ENCODE measurements around the gene RAB30.
"Not testable (repeated sequence)": the region's sequence is repeated elsewhere in the genome, so short reads cannot be mapped to it uniquely, and the experiment has no call there.

The RAB30 gene

GRCh38 chr11:82967381-82967780 is 104.3 kb downstream of the RAB30 start:
- no peak for DNase-seq
- intact Hi-C loops (cut with DNase I), result no loop called here

- intact Hi-C loops (cut with DNase I); DNase-seq: not testable (repeated sequence)
Observed at GRCh38 chr11:82962021-82962420, 109.7 kb downstream of the RAB30 start.

- intact Hi-C loops (cut with DNase I), result no loop called here
- DNase-seq, result no peak
Observed at GRCh38 chr11:82960779-82961143, 110.9 kb downstream of the RAB30 start.

- no peak for DNase-seq
- intact Hi-C loops (cut with DNase I), result no loop called here
Observed at GRCh38 chr11:82959987-82960778, 111.5 kb downstream of the RAB30 start.

GRCh38 chr11:82955736-82956453 is 115.8 kb downstream of the RAB30 start:
- DNase-seq; intact Hi-C loops (cut with DNase I): not testable (repeated sequence)

- DNase-seq; intact Hi-C loops (cut with DNase I): not testable (repeated sequence)
Observed at GRCh38 chr11:82950502-82950901, 121.2 kb downstream of the RAB30 start.

GRCh38 chr11:82949352-82949751 is 122.3 kb downstream of the RAB30 start:
- intact Hi-C loops (cut with DNase I), result no loop called here
- no peak for DNase-seq

GRCh38 chr11:82945682-82946081 is 126.0 kb downstream of the RAB30 start:
- DNase-seq, result peak in 1 of 10 donors; percentile 43
- intact Hi-C loops (cut with DNase I), result no loop called here

- intact Hi-C loops (cut with DNase I); DNase-seq: not testable (repeated sequence)
Observed at GRCh38 chr11:82945041-82945440, 126.7 kb downstream of the RAB30 start.

- DNase-seq, result no peak
- intact Hi-C loops (cut with DNase I), result no loop called here
Observed at GRCh38 chr11:82944198-82944597, 127.5 kb downstream of the RAB30 start.

- intact Hi-C loops (cut with DNase I); DNase-seq: not testable (repeated sequence)
Observed at GRCh38 chr11:82943430-82943829, 128.3 kb downstream of the RAB30 start.

GRCh38 chr11:82942376-82942775 is 129.3 kb downstream of the RAB30 start:
- intact Hi-C loops (cut with DNase I), result no loop called here
- peak in 1 of 10 donors; percentile 64 for DNase-seq

GRCh38 chr11:82939456-82939855 is 132.2 kb downstream of the RAB30 start:
- DNase-seq, result no peak

GRCh38 chr11:82937554-82937953 is 134.1 kb downstream of the RAB30 start:
- intact Hi-C loops (cut with DNase I), result no loop called here
- no peak for DNase-seq

More at GRCh38 chr11:82939456-82939855, 132.2 kb downstream of the RAB30 start:
- intact Hi-C loops (cut with DNase I), result no loop called here

GRCh38 chr11:82936261-82936660 is 135.4 kb downstream of the RAB30 start:
- intact Hi-C loops (cut with DNase I), result no loop called here

GRCh38 chr11:82932564-82932963 is 139.1 kb downstream of the RAB30 start:
- intact Hi-C loops (cut with DNase I), result no loop called here
- DNase-seq, result no peak

More at GRCh38 chr11:82936261-82936660, 135.4 kb downstream of the RAB30 start:
- no peak for DNase-seq

GRCh38 chr11:82930734-82931133 is 141.0 kb downstream of the RAB30 start:
- DNase-seq, result no peak
- intact Hi-C loops (cut with DNase I), result no loop called here

GRCh38 chr11:82930229-82930628 is 141.5 kb downstream of the RAB30 start:
- no peak for DNase-seq
- intact Hi-C loops (cut with DNase I), result no loop called here

- no peak for DNase-seq
- intact Hi-C loops (cut with DNase I), result no loop called here
Observed at GRCh38 chr11:82929121-82929520, 142.6 kb downstream of the RAB30 start.

- DNase-seq, result no peak
- intact Hi-C loops (cut with DNase I), result loop anchor here (2.0 kb wide), 2 partner anchors 75 to 143 kb away; partner anchors contain the start of gene RAB30
Observed at GRCh38 chr11:82927264-82927880, 144.3 kb downstream of the RAB30 start.

GRCh38 chr11:82924522-82925224 is 147.0 kb downstream of the RAB30 start:
- intact Hi-C loops (cut with DNase I), result no loop called here
- DNase-seq, result peak in 1 of 10 donors; percentile 51

All from posterior cingulate gyrus (tissue), 11 donors.